HepG2 (cell line): ENCODE data around the gene MACROH2A1.

Experiments used
- MXD4 ChIP-seq: IDR thresholded peaks from 2 replicates; pipeline ENCODE4 v1.6.1; 2016; ENCODE audit warnings: mild to moderate bottlenecking, missing biosample characterization, missing genetic modification reagents
- SIN3A ChIP-seq: IDR thresholded peaks from 2 replicates; pipeline ENCODE4 v1.6.1; 2011; ENCODE audit warnings: low read depth, mild to moderate bottlenecking, control low read depth, low read length, borderline replicate concordance
- ZBTB7A ChIP-seq: sonication (generic); formaldehyde crosslinking; IDR thresholded peaks from 2 replicates; pipeline ENCODE4 v1.8.0; 2022; ENCODE audit warnings: mild to moderate bottlenecking, missing genetic modification reagents
- ZFP82 ChIP-seq: sonication (generic); formaldehyde crosslinking; IDR thresholded peaks from 2 replicates; pipeline ENCODE4 v1.5.1; 2020; ENCODE audit warnings: mild to moderate bottlenecking, missing genetic modification reagents, borderline replicate concordance
- ZNF512 ChIP-seq: sonication (generic); formaldehyde crosslinking; IDR thresholded peaks from 2 replicates; pipeline ENCODE4 v1.4.0; 2020; ENCODE audit warnings: mild to moderate bottlenecking, missing genetic modification reagents
- ZNF75D ChIP-seq: sonication (generic); formaldehyde crosslinking; IDR thresholded peaks from 2 replicates; pipeline ENCODE4 v1.8.1; 2023; ENCODE audit warnings: missing genetic modification reagents, mild to moderate bottlenecking, borderline replicate concordance

GRCh38 chr5:135327429-135328127 lies 71.5 kb downstream of the MACROH2A1 start:
- TF ChIP-seq SIN3A (no peak), ZFP82 (no peak), ZBTB7A (CRISPR knock-in tag) (no peak), ZNF512 (CRISPR knock-in tag) (no peak), MXD4 (CRISPR knock-in tag) (no peak), ZNF75D (CRISPR knock-in tag) (no peak)
